Measurements from ENCODE around the gene ARMC5.

ARMC5 gene

GRCh38 chr16:31471875-31472708 is 12.8 kb downstream of the ARMC5 start, which contains the start of gene TGFB1I1:
Gene TGFB1I1 (plus strand): TSS chr16:31472152. CDS start chr16:31472189, 37 bp downstream.
- H3K27ac ChIP-seq, result no peak within 1 kb of the TSS
- TF ChIP-seq ZFX (IDR thresholded peaks at IDR 0.05) (no peak), CTCF (conservative IDR thresholded peaks at IDR 0.05) (no peak)

GRCh38 chr16:31472709-31473203 is 13.5 kb downstream of the ARMC5 start:
- no peak for TF ChIP-seq ZFX (IDR thresholded peaks at IDR 0.05)
- TF ChIP-seq CTCF (conservative IDR thresholded peaks at IDR 0.05), result no peak
- no peak overlapping the region for H3K27ac ChIP-seq

GRCh38 chr16:31473264-31473984 is 14.1 kb downstream of the ARMC5 start:
- no peak overlapping the region for H3K27ac ChIP-seq
- TF ChIP-seq ZFX (IDR thresholded peaks at IDR 0.05), result no peak
- TF ChIP-seq CTCF (conservative IDR thresholded peaks at IDR 0.05), result no peak

- no peak overlapping the region for H3K27ac ChIP-seq
- TF ChIP-seq CTCF (conservative IDR thresholded peaks at IDR 0.05) (no peak), ZFX (IDR thresholded peaks at IDR 0.05) (no peak)
Observed at GRCh38 chr16:31474173-31474714, 14.9 kb downstream of the ARMC5 start.

GRCh38 chr16:31474773-31475738 is 15.8 kb downstream of the ARMC5 start:
- H3K27ac ChIP-seq, result no peak overlapping the region

More at GRCh38 chr16:31474773-31475738, 15.8 kb downstream of the ARMC5 start:
- TF ChIP-seq CTCF (conservative IDR thresholded peaks at IDR 0.05), result no peak
- TF ChIP-seq ZFX (IDR thresholded peaks at IDR 0.05), result no peak
